K562 (cell line): Measurements from ENCODE around the gene ZNF705A. TPM values are rescaled to one million over a fixed set of nuclear protein-coding genes. Genes with fewer than 3 reads are reported as not detected.
"Not testable (repeated sequence)": the region's sequence is repeated elsewhere in the genome, so short reads cannot be mapped to it uniquely, and the experiment has no call there.

ENCODE experiments used
- ATAC-seq: fragments of 200-7000 bp; cut with Tn5 transposase; 3 replicates; pipeline ENCODE4 v1.9.1; 2020; ENCODE audit warnings: moderate library complexity
- BruUV-seq: library from RNA; stranded (reverse); fragments of 400-500 nt; replicated peaks from 2 replicates; lab custom pipeline; 2021; lab: Mats Ljungman, UMichigan
- CTCF ChIA-PET: fragments of 300-600 bp; formaldehyde crosslinking; extraction: SDS; loops from one replicate; lab custom pipeline; 2021; ENCODE audit warnings: low intra/inter-chr PET ratio; lab: Yijun Ruan, JAX
- POLR2A ChIA-PET: fragments of 300-600, 350-650 bp; sonication (Branson Sonifier 250); formaldehyde crosslinking; extraction: SDS; loops from one replicate; lab custom pipeline; 2021; ENCODE audit warnings: antibody characterized with exemption, inconsistent platforms; lab: Yijun Ruan, JAX
- DNase-seq, 4 experiments: peaks; one replicate each; pipeline versions ENCODE4 v3.0.0 to v3.0.0-alpha.2; 2011 to 2018; ENCODE audit warnings: low spot score in 3 of 4, mixed read lengths in 3 of 4; ENCODE audit errors: extremely low read depth in 1 of 4
- FAIRE-seq: peaks from 2 replicates; lab custom pipeline; 2011; peaks lifted over from hg19 to GRCh38; lab: Jason Lieb, UNC
- H2AFZ ChIP-seq: 2 replicates; pipeline ENCODE4 v1.6.0; 2011; ENCODE audit warnings: low read depth, low read length, control low read depth, inconsistent platforms
- H3K27ac ChIP-seq: fragments of 200-600 bp; 3 replicates; pipeline ENCODE4 v1.8.0; 2011; ENCODE audit warnings: low read depth, mild to moderate bottlenecking, control low read depth, inconsistent platforms, low read length, moderate library complexity, mixed read lengths; ENCODE audit errors: extremely low read depth
- H3K27me3 ChIP-seq, 2 experiments: fragments of 300-600 bp in 1 of 2; 2 replicates in 1 of 2; 3 replicates in 1 of 2; pipeline versions ENCODE4 v1.6.0 to v1.8.0; 2011; ENCODE audit warnings: inconsistent platforms in 2 of 2, low read length in 2 of 2, mild to moderate bottlenecking in 1 of 2, mixed read lengths in 1 of 2, moderate library complexity in 1 of 2; ENCODE audit not compliant: control insufficient read depth in 2 of 2, insufficient read depth in 2 of 2
- H3K36me3 ChIP-seq: fragments of 300-600 bp; 3 replicates; pipeline ENCODE4 v1.8.0; 2011; ENCODE audit warnings: mild to moderate bottlenecking, low read length, inconsistent platforms; ENCODE audit not compliant: control insufficient read depth, insufficient read depth
- H3K4me1 ChIP-seq, 2 experiments: fragments of 200-600 bp in 1 of 2; replicated peaks in 1 of 2; 2 replicates in 1 of 2; 3 replicates in 1 of 2; pipeline versions ENCODE4 v1.5.1 to v1.8.0; 2011; ENCODE audit warnings: inconsistent platforms in 2 of 2, low read length in 2 of 2, mild to moderate bottlenecking in 1 of 2, mixed read lengths in 1 of 2, moderate library complexity in 1 of 2; ENCODE audit not compliant: control insufficient read depth in 2 of 2, insufficient read depth in 2 of 2
- H3K4me2 ChIP-seq: 2 replicates; pipeline ENCODE4 v1.6.1; 2011; ENCODE audit warnings: low read length, control low read depth, inconsistent platforms, mixed read lengths; ENCODE audit not compliant: insufficient read depth
- H3K4me3 ChIP-seq: fragments of 200-600 bp; sonication (generic), shearing (Covaris generic); 2 replicates; pipeline ENCODE4 v1.5.1; 2016; ENCODE audit warnings: control low read depth, inconsistent platforms
- H3K79me2 ChIP-seq: fragments of 200-600 bp; 3 replicates; pipeline ENCODE4 v1.8.0; 2011; ENCODE audit warnings: low read length, inconsistent platforms; ENCODE audit not compliant: control insufficient read depth, insufficient read depth
- H3K9ac ChIP-seq, 2 experiments: 2 replicates each; pipeline versions ENCODE4 v1.6.0 to v1.6.1; 2011; ENCODE audit warnings: low read depth in 2 of 2, low read length in 2 of 2, control low read depth in 1 of 2, inconsistent platforms in 1 of 2, mild to moderate bottlenecking in 1 of 2, mixed read lengths in 1 of 2; ENCODE audit not compliant: insufficient read depth in 1 of 2
- H3K9me1 ChIP-seq: one replicate; pipeline ENCODE4 v1.6.0; 2011; ENCODE audit warnings: inconsistent platforms, mild to moderate bottlenecking, low read length, moderate library complexity; ENCODE audit not compliant: control insufficient read depth, insufficient read depth
- H3K9me3 ChIP-seq: replicated peaks from 2 replicates; pipeline ENCODE4 v1.5.1; 2011; ENCODE audit warnings: low read depth, low read length, inconsistent platforms; ENCODE audit not compliant: control insufficient read depth, insufficient read depth
- H4K20me1 ChIP-seq: replicated peaks from 2 replicates; pipeline ENCODE4 v1.6.1; 2011; ENCODE audit warnings: low read length, inconsistent platforms, mixed read lengths; ENCODE audit not compliant: control insufficient read depth, insufficient read depth
- EP400 ChIP-seq: fragments of 450-650 bp; IDR thresholded peaks from 2 replicates; pipeline ENCODE4 v1.6.1; 2017; ENCODE audit warnings: antibody characterized with exemption, mild to moderate bottlenecking, moderate library complexity
- MNT ChIP-seq, 2 experiments: fragments of 450-650 bp; conservative IDR thresholded peaks; 2 replicates each; pipeline ENCODE4 v1.6.1; 2017; ENCODE audit warnings: mild to moderate bottlenecking in 2 of 2, moderate library complexity in 2 of 2
- PHF8 ChIP-seq: fragments of 200-600 bp; sonication (generic); IDR thresholded peaks from 2 replicates; pipeline ENCODE4 v1.6.1; 2012; ENCODE audit warnings: mixed run types, mild to moderate bottlenecking, inconsistent platforms, low read length, moderate library complexity, borderline replicate concordance
- POLR2G ChIP-seq: fragments of 200-400 bp; formaldehyde crosslinking; IDR thresholded peaks from 2 replicates; pipeline ENCODE4 v1.6.1; 2017; ENCODE audit warnings: low read depth, mild to moderate bottlenecking, antibody characterized with exemption, low read length, moderate library complexity
- RBFOX2 ChIP-seq: fragments of 200-400 bp; formaldehyde crosslinking; IDR thresholded peaks from 2 replicates; pipeline ENCODE4 v1.6.1; 2017; ENCODE audit warnings: low read depth, mild to moderate bottlenecking, low read length, moderate library complexity
- VEZF1 ChIP-seq: fragments of 200-800 bp; sonication (Bioruptor generic); IDR thresholded peaks from 2 replicates; pipeline ENCODE4 v1.6.1; 2017; ENCODE audit warnings: missing genetic modification characterization, missing compliant biosample characterization
- ZFX ChIP-seq: sonication (generic); formaldehyde crosslinking; IDR thresholded peaks from 2 replicates; pipeline ENCODE4 v1.8.0; 2022; ENCODE audit warnings: mild to moderate bottlenecking, missing genetic modification reagents, moderate library complexity
- WGBS: fragments of 100-300 bp; shearing (Covaris generic); methylation state at CpG from one replicate; pipeline ENCODE4 v1.1.6; 2016; ENCODE audit warnings: low coverage, mixed read lengths; ENCODE audit not compliant: insufficient coverage; ENCODE audit errors: missing lambda C conversion rate; 5-methylcytosine and 5-hydroxymethylcytosine counted together
- in situ Hi-C: fragments of 300-500 bp; cut with MboI; formaldehyde crosslinking; loops from 4 replicates; pipeline ENCODE4 v1.15.0; 2018; ENCODE audit warnings: inconsistent platforms, mixed read lengths
- intact Hi-C: fragments of 100-400 bp; cut with micrococcal nuclease; formaldehyde crosslinking; loops from 2 replicates; pipeline ENCODE4 v1.14.2; 2022
- polyA plus RNA-seq, 8 experiments: library from polyadenylated mRNA; depleted of rRNA in 4 of 8; stranded (reverse) in 5 of 8; unstranded in 3 of 8; fragments of >200 nt; fragmentation: Nextera tagmentation in 2 of 8; fragmentation: Illumina TruSeq in 1 of 8; extraction: Ambion mirVana in 2 of 8; extraction: Trizol in 1 of 8; gene quantifications; 2 replicates each; pipeline versions ENCODE4 v1.2.1 to v1.2.3, GENCODE V29; 2011 to 2014; ENCODE audit warnings: inconsistent platforms in 1 of 8, missing spikeins in 1 of 8
- total RNA-seq, 7 experiments: library from RNA; depleted of rRNA in 6 of 7; stranded (reverse); fragments of >200 nt in 6 of 7; fragmentation: Illumina TruSeq in 2 of 7; extraction: Trizol in 2 of 7; gene quantifications; 2 replicates each; pipeline versions ENCODE4 v1.2.1 to v1.2.3, GENCODE V29; 2011 to 2021; ENCODE audit warnings: low replicate concordance in 1 of 7
- TF ChIP-seq, protein P1 (sequence below): fragments of 450-650 bp; IDR thresholded peaks from 2 replicates; pipeline ENCODE4 v1.6.1; 2014; ENCODE audit warnings: low read depth, mild to moderate bottlenecking, moderate library complexity, borderline replicate concordance

ZNF705A gene
- total and polyA plus RNA-seq, 9 of the 15 experiments (the other 6 are each of a cell fraction or from before 2014, with no cell fraction given) = not detected

- peak overlapping the region; percentile 62 for H3K4me2 ChIP-seq
- H3K9me3 ChIP-seq, POLR2A ChIA-PET, intact Hi-C loops, H3K27me3 ChIP-seq, ATAC-seq, H4K20me1 ChIP-seq, H3K27ac ChIP-seq, H3K79me2 ChIP-seq, H3K36me3 ChIP-seq, DNase-seq, CTCF ChIA-PET, FAIRE-seq, H3K9me1 ChIP-seq: not testable (repeated sequence)
- peak overlapping the region; percentile 56 to 85 for H3K9ac ChIP-seq
- TSS peak; percentile 56 for BruUV-seq
- peaks cover 2 to 13% of the 10 kb centered on the region in 2 experiments; a peak in 2 of 5 replicates for H3K4me1 ChIP-seq
- TF ChIP-seq RBFOX2 = 0 out of 2 replicates have a peak, but pooled peaks have one; percentile 8
- peak; percentile 48 to 71; a peak in 2 of 4 replicates for TF ChIP-seq MNT (conservative IDR thresholded peaks at IDR 0.05)
- peak; percentile 27; the same call in 1 of the 2 replicates for TF ChIP-seq VEZF1 (CRISPR knock-in tag)
- peak; percentile 16; the same call in 1 of the 2 replicates for TF ChIP-seq EP400
- TF ChIP-seq POLR2G = 0 out of 2 replicates have a peak, but pooled peaks have one; percentile 12
- TF ChIP-seq PHF8 = peak; percentile 27; the same call in 1 of the 2 replicates
- TF ChIP-seq, protein P1, sequence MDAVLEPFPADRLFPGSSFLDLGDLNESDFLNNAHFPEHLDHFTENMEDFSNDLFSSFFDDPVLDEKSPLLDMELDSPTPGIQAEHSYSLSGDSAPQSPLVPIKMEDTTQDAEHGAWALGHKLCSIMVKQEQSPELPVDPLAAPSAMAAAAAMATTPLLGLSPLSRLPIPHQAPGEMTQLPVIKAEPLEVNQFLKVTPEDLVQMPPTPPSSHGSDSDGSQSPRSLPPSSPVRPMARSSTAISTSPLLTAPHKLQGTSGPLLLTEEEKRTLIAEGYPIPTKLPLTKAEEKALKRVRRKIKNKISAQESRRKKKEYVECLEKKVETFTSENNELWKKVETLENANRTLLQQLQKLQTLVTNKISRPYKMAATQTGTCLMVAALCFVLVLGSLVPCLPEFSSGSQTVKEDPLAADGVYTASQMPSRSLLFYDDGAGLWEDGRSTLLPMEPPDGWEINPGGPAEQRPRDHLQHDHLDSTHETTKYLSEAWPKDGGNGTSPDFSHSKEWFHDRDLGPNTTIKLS = 0 out of 2 replicates have a peak, but pooled peaks have one; percentile 45
- TF ChIP-seq ZFX = peak; percentile 48
- H2AFZ ChIP-seq = peak overlapping the region; percentile 91
- 16% methylated on average over 6 of the region's 7 CpGs for WGBS
- in situ Hi-C loops = loop anchor here (5.0 kb wide), 1 partner anchor 125 kb away; no protein-coding TSS in a partner anchor
- peak overlapping the region; percentile 40 for H3K4me3 ChIP-seq
Measured at GRCh38 chr12:8227732-8228077, 70.9 kb downstream of the ZNF705A start.

DNA sequence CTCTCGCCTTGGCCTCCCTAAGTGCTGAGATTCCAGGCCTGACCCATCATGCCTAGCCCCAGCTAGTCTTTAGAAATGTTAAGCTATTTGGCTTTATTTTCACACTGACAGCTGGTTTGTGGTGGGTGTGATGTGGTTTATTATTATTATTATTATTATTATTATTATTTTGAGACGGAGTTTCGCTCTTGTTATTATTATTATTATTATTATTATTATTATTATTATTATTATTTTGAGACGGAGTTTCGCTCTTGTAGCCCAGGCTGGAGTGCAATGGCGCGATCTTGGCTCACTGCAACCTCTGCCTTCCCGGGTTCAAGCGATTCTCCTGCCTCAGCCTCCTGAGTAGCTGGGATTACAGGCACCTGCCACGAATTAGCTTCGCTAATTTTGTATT is 71.8 kb downstream of the ZNF705A start:
- CTCF ChIA-PET, H3K4me3 ChIP-seq, intact Hi-C loops, DNase-seq, H3K9me3 ChIP-seq, FAIRE-seq, H3K4me2 ChIP-seq, H4K20me1 ChIP-seq, H2AFZ ChIP-seq, H3K9ac ChIP-seq, H3K79me2 ChIP-seq, H3K9me1 ChIP-seq, POLR2A ChIA-PET, H3K27me3 ChIP-seq, BruUV-seq, H3K27ac ChIP-seq, H3K36me3 ChIP-seq, ATAC-seq: not testable (repeated sequence)
- H3K4me1 ChIP-seq = peaks cover 2 to 13% of the 10 kb centered on the region in 2 experiments; a peak in 2 of 5 replicates
- in situ Hi-C loops = loop anchor here (5.0 kb wide), 1 partner anchor 126 kb away; no protein-coding TSS in a partner anchor
- WGBS = 89% methylated on average over 10 of the region's 11 CpGs
